Immature natural killer cell (primary cell): Measurements from ENCODE around the gene LHFPL2. TPM values are rescaled to one million over a fixed set of nuclear protein-coding genes. Genes with fewer than 3 reads are reported as not detected.
"Not testable (repeated sequence)": the region's sequence is repeated elsewhere in the genome, so short reads cannot be mapped to it uniquely, and the experiment has no call there.

Experiments used
- DNase-seq, 3 donors: peaks; one replicate each; pipeline ENCODE4 v3.0.0; 2022; ENCODE audit warnings: mixed read lengths in 1 of 3
- H3K27ac Mint-ChIP-seq, 6 donors: one replicate each; pipeline ENCODE4 v1.8.0; 2020; ENCODE audit warnings: mixed read lengths in 6 of 6, mild to moderate bottlenecking in 5 of 6, inconsistent platforms in 4 of 6, moderate library complexity in 3 of 6
- H3K27me3 Mint-ChIP-seq, 3 donors: one replicate each; pipeline ENCODE4 v1.8.0; 2020 to 2021; ENCODE audit warnings: low read depth in 3 of 3, mild to moderate bottlenecking in 3 of 3, mixed read lengths in 3 of 3, moderate library complexity in 3 of 3, inconsistent platforms in 1 of 3
- H3K36me3 Mint-ChIP-seq, 3 donors: one replicate each; pipeline ENCODE4 v1.8.0; 2020; ENCODE audit warnings: mixed read lengths in 3 of 3, inconsistent platforms in 2 of 3, mild to moderate bottlenecking in 2 of 3
- H3K4me1 Mint-ChIP-seq, 2 donors: one replicate each; pipeline ENCODE4 v1.8.0; 2020; ENCODE audit warnings: inconsistent platforms in 2 of 2, mild to moderate bottlenecking in 2 of 2, mixed read lengths in 2 of 2, moderate library complexity in 1 of 2
- H3K4me3 Mint-ChIP-seq, 5 donors: one replicate each; pipeline ENCODE4 v1.8.0; 2020; ENCODE audit warnings: mild to moderate bottlenecking in 5 of 5, mixed read lengths in 5 of 5, inconsistent platforms in 3 of 5, moderate library complexity in 3 of 5
- H3K9me3 Mint-ChIP-seq, 6 donors: one replicate each; pipeline ENCODE4 v1.8.0; 2020; ENCODE audit warnings: mild to moderate bottlenecking in 6 of 6, mixed read lengths in 6 of 6, inconsistent platforms in 4 of 6, moderate library complexity in 3 of 6
- polyA plus RNA-seq, 3 donors: library from polyadenylated mRNA; unstranded; fragments of 300-500 nt; fragmentation: Illumina TruSeq; gene quantifications; one replicate each; pipeline ENCODE4 v1.2.3, GENCODE V29; 2021

LHFPL2 gene
- polyA plus RNA-seq, 3 donors from 2014 or later, result 0.09 to 0.49 TPM; not detected in 1

DNA sequence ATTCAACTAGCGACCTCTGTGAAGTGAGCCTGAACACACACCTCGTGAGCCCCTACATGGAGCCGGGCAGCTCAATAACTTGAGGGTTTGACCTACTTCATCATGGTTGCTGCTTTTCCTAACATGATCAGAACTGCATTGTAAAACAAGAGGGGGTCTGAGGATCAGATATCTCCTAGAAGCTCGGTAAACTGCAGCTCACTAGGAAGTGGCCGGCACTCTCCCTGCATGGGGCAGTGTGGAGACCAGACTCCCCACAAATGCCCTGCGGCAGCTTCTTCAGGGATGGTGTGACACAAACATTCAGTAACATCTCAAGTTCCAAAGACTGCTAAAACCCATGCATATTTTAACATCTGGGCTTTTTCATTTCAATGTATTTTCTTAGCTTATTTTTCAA is 18.5 kb downstream of the LHFPL2 start:
- Mint-ChIP-seq H3K36me3 (no peaks in the 10 kb centered on the region), H3K27ac (no peak overlapping the region), H3K4me1 (no peaks in the 10 kb centered on the region), H3K9me3 (no peaks in the 10 kb centered on the region), H3K27me3 (peaks cover 4 to 6% (median 6%) of the 10 kb centered on the region in 3 donors), H3K4me3 (no peak overlapping the region)
- DNase-seq, result no peak

DNA sequence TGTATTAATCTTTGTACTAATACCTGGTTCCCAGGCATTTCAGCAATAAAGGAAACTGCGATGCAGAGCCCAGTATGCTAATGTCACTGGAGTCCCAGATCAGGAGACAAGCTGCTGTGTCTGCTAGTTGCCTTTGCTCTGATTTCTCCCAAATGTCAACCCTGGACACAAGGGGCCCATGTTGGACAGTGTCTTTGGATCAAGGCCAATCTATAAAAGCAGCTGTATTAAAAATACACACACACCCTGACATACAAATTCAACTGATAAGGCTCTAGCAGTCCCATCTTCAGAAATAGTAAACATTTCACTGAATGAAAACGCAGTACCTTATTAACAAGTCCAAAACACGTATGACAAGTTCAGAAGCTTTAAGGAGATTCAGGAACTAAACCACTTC is 18.9 kb downstream of the LHFPL2 start:
- no peaks in the 10 kb centered on the region for H3K36me3 Mint-ChIP-seq
- H3K9me3 Mint-ChIP-seq, result no peaks in the 10 kb centered on the region
- H3K4me1 Mint-ChIP-seq, result no peaks in the 10 kb centered on the region
- H3K27ac Mint-ChIP-seq, result no peak overlapping the region
- H3K27me3 Mint-ChIP-seq, result peaks cover 4 to 6% (median 6%) of the 10 kb centered on the region in 3 donors
- no peak for DNase-seq
- H3K4me3 Mint-ChIP-seq, result no peak overlapping the region

DNA sequence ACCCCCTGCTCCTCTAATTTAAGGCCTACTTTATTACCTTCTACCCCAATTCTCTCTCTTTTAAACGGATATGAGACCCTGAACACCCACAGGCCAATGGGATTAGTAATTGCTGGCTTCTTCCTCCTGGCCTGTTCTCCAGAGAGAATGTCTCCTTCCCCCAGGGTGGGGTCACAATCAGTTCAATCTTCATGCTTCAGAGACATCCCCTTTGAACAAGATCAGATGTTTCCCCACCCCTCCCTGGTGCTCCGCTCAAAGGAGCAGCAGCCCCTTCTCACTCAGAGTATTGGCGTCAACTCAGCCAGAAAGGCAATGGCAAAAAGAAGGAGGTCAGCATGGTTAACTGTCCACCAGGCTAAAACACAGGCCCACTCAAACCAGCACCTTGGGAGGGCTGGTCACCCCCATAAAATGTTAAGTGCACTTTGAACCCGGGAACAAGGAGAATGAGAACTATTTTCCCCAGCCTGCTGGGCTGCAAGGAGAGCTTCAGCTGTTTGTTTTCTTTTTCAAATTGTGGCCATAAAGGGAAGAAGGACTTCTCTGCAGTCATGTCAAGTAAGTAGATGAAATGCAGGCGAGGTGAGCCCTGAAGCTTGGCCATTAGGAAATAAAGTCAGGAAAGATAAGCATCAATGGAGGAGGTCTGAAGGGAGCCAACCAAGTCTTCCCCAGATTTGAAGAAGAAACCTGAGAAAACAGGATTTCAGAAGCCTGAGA is 20.1 kb downstream of the LHFPL2 start:
- Mint-ChIP-seq H3K9me3 (no peaks in the 10 kb centered on the region), H3K4me1 (no peaks in the 10 kb centered on the region), H3K36me3 (no peaks in the 10 kb centered on the region), H3K27ac (no peak overlapping the region), H3K27me3 (peaks cover 4 to 6% (median 6%) of the 10 kb centered on the region in 3 donors), H3K4me3 (no peak overlapping the region)
- no peak for DNase-seq

DNA sequence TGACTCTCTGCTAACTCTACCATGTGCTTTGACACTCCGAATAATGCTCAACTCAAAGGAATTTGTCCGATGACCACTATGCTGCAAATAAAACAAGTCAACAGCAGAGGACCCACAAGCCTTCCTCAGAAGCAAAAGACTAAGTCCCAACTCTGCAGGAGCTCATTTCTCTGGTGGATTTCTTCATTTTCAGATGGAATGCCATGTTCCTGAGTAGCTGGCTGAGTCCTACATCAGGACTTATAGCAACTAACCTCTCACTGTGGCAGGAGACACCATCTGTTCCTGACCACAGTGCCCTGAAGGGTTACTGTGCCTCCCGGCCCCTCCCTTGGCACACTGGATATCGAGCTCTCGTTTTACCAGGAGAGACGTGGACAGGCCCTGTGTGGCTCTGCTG is 20.8 kb downstream of the LHFPL2 start:
- H3K4me3 Mint-ChIP-seq, result no peak overlapping the region
- DNase-seq, result no peak
- no peaks in the 10 kb centered on the region for H3K4me1 Mint-ChIP-seq
- peaks cover 4 to 6% (median 6%) of the 10 kb centered on the region in 3 donors for H3K27me3 Mint-ChIP-seq
- H3K27ac Mint-ChIP-seq, result no peak overlapping the region
- H3K36me3 Mint-ChIP-seq, result no peaks in the 10 kb centered on the region
- H3K9me3 Mint-ChIP-seq, result no peaks in the 10 kb centered on the region

DNA sequence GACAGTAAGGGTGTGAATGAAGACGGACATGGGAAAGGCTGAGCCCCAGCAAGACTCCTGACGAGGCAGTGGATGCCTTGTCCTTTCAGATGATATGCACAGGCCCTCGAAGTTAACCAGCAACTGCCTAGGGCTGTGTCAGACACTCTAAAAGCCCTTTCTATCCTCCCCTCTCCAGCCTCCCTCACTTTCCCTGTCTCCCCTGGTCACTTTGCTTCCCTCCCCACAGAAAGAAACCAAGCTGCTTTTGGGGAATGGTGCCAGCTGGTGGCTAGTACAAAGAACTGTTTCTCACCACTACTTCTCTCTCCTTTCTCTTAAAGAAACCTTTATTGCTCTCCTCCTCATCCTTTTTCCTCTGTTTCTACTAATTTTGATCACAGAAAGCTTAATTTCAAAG is 21.4 kb downstream of the LHFPL2 start:
- Mint-ChIP-seq H3K27ac (no peak overlapping the region), H3K4me1 (no peaks in the 10 kb centered on the region)

DNA sequence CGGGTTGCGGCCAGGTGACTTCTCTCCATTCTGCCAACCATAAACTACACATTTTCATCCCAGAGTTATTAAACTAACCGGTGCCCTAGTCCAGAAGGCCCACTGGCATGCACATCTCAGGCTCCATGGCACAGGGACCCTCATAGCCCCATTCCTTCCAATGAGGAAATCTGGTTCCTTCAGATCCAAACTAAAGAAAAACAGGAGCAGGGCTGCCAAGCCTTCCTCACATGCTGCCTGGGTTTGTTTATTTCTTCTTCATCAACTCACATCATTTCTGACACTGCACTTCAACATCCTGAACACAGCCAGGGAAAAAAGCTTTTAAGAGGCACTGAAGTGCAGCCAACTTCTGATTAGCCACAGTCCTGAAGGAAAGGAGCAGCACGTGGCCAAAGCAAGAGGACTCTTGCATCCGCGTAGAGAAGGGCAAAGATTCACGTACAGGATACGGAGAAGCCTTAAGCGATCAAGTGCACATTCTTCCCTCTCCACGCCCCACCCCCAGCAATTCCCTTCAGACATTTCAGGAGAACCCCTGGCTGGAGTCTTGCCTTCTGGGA is 22.5 kb downstream of the LHFPL2 start:
- Mint-ChIP-seq H3K9me3 (peaks cover 0 to 2% (median 0%) of the 10 kb centered on the region in 6 donors), H3K4me1 (peaks cover 0 to 3% of the 10 kb centered on the region in 2 donors), H3K36me3 (no peaks in the 10 kb centered on the region), H3K27ac (no peak overlapping the region), H3K27me3 (peaks cover 6 to 9% (median 6%) of the 10 kb centered on the region in 3 donors), H3K4me3 (no peak overlapping the region)
- DNase-seq, result no peak

More for the DNA sequence above, 21.4 kb downstream of the LHFPL2 start:
- Mint-ChIP-seq H3K4me3 (no peak overlapping the region), H3K36me3 (no peaks in the 10 kb centered on the region), H3K27me3 (peaks cover 6% of the 10 kb centered on the region in 3 donors), H3K9me3 (no peaks in the 10 kb centered on the region)
- DNase-seq, result no peak

DNA sequence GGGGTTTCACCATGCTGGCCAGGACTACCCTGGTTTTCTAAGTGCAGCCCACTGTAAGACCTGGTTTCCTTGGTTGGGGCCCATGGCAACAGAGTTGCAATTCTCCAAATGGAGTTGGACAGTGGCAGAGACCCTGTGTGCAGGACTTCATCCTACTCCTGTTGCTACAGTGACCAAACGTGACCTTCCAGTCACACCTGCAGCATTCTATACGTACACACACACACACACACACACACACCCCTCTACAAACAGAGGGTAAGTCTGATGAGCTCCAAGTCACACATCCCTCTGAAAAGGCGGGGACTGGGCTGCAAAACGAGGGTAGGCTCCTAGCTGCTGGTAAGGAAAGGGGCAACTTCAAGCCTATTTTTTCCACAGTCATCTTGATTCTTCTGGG is 23.6 kb downstream of the LHFPL2 start:
- Mint-ChIP-seq H3K27ac (no peak overlapping the region), H3K9me3 (peaks cover 0 to 4% (median 0%) of the 10 kb centered on the region in 6 donors), H3K4me1 (peaks cover 0 to 5% of the 10 kb centered on the region in 2 donors), H3K4me3 (no peak overlapping the region), H3K27me3 (peaks cover 8 to 9% (median 8%) of the 10 kb centered on the region in 3 donors), H3K36me3 (no peaks in the 10 kb centered on the region)
- no peak for DNase-seq

DNA sequence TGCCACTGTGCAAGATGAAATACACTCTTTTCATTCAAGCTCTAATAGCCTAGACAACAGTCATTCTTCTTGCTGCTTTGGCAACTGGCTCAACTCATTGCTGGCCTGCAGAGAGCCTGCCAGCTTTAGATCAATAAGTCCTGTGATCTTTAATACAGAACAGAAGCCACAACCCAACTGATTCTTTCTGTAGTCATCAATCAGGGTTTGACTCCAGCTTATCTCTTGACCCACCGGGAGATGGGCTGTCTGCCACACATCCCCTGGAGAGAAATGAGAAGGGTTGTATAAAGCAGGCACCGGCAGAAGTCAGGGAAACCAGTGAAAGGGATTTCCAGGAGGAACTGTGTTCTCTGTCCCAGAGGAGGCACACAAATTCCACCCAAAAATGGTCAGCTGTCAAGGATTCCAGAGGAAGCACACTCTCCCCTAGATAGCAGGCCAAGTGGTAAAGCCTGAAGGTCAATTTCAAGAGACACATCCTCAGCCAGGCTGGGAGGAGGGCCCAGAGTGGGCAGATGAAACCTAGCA is 24.5 kb downstream of the LHFPL2 start:
- Mint-ChIP-seq H3K4me3 (no peak overlapping the region), H3K36me3 (no peaks in the 10 kb centered on the region), H3K9me3 (peaks cover 0 to 4% (median 0%) of the 10 kb centered on the region in 6 donors), H3K27me3 (peaks cover 6 to 9% (median 8%) of the 10 kb centered on the region in 3 donors), H3K27ac (no peak overlapping the region), H3K4me1 (peaks cover 0 to 5% of the 10 kb centered on the region in 2 donors)
- DNase-seq, result no peak

DNA sequence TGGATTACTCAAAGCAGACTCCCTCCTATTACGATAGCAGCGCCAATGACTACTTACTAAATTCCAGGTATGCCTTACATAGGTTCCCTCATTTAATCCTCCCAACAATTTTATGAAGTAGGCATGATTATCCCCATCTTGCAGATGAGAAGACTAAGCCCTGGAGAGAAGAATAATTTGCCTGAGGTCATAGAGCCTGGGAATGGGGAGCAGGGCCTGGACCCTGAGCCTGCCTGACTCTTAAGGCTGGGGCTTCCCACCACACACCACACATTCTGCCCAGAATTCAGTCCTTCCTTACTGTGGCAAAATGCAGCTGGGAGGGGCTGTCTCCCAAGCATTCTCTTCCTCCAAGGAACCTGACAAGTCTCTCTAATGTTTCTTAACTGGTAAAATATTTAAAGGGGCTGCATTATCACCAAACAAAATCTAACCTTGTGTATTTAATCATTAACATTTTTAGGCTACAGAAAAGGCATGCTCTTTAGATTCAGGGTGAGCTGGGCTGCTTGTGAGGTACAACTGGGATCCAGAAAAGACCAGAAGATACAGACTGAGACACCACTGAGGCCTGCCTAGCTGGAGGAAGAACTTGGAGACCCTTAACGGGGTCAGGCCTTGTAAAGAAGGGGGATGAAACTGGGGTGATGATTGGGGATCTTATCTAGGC is 26.1 kb downstream of the LHFPL2 start:
- H3K27me3 Mint-ChIP-seq, result peaks cover 3 to 9% (median 4%) of the 10 kb centered on the region in 3 donors
- DNase-seq, result no peak
- H3K27ac Mint-ChIP-seq, result no peak overlapping the region
- H3K36me3 Mint-ChIP-seq, result no peaks in the 10 kb centered on the region
- H3K4me1 Mint-ChIP-seq, result peaks cover 0 to 5% of the 10 kb centered on the region in 2 donors
- no peak overlapping the region for H3K4me3 Mint-ChIP-seq
- H3K9me3 Mint-ChIP-seq, result peaks cover 0 to 4% (median 0%) of the 10 kb centered on the region in 6 donors

DNA sequence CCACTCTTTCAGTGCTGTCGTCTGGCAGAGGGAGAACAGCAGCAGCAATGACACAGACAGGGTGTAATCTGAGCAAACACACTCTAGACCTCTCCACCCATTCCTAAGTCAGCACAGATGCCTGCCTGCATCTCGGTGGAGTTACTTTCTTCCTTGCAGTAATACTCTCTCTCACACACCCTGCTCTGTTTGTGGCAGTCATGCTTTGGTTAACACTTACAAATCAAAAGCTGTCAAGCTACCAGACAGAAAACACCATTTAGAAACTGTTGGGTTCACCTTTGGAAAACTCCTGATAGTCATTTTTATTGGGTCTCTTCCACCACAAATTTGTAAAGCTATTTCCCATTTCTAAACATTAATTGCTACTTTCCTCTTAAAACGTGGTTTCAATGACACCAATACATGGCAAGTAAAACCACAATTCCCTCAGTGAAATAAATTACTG is 27.3 kb downstream of the LHFPL2 start:
- peaks cover 0 to 4% (median 0%) of the 10 kb centered on the region in 6 donors for H3K9me3 Mint-ChIP-seq
- H3K4me3 Mint-ChIP-seq, result no peak overlapping the region
- H3K27ac Mint-ChIP-seq, result no peak overlapping the region
- no peak for DNase-seq
- H3K36me3 Mint-ChIP-seq, result no peaks in the 10 kb centered on the region
- peaks cover 2 to 9% (median 4%) of the 10 kb centered on the region in 3 donors for H3K27me3 Mint-ChIP-seq
- peaks cover 0 to 5% of the 10 kb centered on the region in 2 donors for H3K4me1 Mint-ChIP-seq

DNA sequence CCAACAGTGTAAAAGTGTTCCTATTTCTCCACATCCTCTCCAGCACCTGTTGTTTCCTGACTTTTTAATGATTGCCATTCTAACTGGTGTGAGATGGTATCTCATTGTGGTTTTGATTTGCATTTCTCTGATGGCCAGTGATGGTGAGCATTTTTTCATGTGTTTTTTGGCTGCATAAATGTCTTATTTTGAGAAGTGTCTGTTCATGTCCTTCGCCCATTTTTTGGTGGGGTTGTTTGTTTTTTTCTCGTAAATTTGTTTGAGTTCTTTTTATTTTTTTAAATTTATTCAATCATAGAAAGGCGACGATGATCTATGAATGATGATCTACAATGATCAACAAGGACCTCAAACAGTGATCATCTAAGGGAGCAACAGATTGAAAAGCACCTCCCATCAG is 28.5 kb downstream of the LHFPL2 start:
- not testable (repeated sequence) for DNase-seq, H3K27me3 Mint-ChIP-seq, H3K4me3 Mint-ChIP-seq, H3K36me3 Mint-ChIP-seq, H3K4me1 Mint-ChIP-seq, H3K9me3 Mint-ChIP-seq, H3K27ac Mint-ChIP-seq

DNA sequence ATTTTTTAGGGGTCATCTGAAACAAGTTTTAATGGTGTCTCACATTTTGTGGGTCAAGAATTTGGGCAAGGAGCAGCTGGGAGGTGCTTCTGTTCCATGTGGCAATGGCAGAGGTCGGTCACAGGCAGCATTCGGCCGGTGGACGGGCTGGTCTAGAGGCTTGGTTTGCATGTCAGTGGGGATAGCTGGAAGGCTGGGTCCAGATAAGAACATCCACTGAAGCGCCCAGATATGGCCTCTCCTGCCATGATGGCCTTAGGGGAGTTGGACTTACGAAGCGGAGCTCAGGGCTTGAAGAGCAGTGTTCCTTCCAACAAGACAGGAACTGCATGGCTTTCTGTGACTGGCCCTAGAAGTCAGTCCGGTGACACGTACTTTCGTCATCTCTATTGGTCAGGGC is 30.3 kb downstream of the LHFPL2 start:
- H3K4me1 Mint-ChIP-seq, result peaks cover 0 to 5% of the 10 kb centered on the region in 2 donors
- peaks cover 2 to 7% (median 4%) of the 10 kb centered on the region in 3 donors for H3K27me3 Mint-ChIP-seq
- DNase-seq, result no peak
- H3K9me3 Mint-ChIP-seq, result peaks cover 0 to 4% (median 0%) of the 10 kb centered on the region in 6 donors
- no peaks in the 10 kb centered on the region for H3K36me3 Mint-ChIP-seq
- H3K27ac Mint-ChIP-seq, result no peak overlapping the region
- H3K4me3 Mint-ChIP-seq, result no peak overlapping the region

DNA sequence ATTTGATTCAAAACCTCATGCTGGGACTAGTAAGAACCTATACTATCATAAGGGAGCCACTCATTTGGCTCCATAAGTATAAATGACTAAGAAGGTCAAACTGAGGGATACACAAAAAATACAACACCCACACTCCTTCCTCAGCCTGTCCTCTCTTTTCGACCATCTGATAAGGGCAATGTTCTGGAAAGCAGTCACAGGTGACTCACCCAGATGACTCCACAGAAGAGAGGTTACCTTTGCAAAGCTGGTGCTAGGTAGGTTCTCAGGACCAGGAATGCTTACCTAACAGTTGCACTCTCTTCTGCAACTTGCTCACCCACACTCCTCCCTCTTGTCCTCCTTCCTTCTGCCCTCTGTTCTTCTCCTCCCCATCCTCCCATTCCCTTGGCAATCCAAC is 32.9 kb downstream of the LHFPL2 start:
- H3K4me1 Mint-ChIP-seq, result no peaks in the 10 kb centered on the region

DNA sequence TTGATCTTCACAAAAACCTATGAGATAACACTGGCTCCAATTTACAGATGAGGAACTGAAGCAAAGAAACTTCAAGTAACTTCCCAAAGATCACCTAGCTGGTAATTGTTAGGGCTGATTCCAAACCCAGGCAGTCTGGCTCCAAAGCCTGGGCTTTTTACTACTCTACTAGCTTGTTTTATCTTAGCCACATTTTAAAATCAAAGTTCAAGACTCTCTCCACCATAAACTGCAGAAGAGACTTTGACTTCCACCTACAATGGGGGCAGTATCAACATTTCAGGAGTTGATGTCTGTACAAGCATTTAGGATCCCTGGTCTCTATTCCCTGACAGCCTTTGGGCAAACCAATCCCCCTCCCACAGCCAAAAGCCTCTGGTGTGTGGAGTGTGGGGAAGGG is 33.8 kb downstream of the LHFPL2 start:
- H3K4me3 Mint-ChIP-seq, result no peak overlapping the region
- DNase-seq, result no peak
- H3K27ac Mint-ChIP-seq, result no peak overlapping the region
- H3K4me1 Mint-ChIP-seq, result no peaks in the 10 kb centered on the region
- H3K36me3 Mint-ChIP-seq, result no peaks in the 10 kb centered on the region
- H3K27me3 Mint-ChIP-seq, result peaks cover 0 to 4% (median 2%) of the 10 kb centered on the region in 3 donors
- H3K9me3 Mint-ChIP-seq, result no peaks in the 10 kb centered on the region

More for the DNA sequence above, 32.9 kb downstream of the LHFPL2 start:
- Mint-ChIP-seq H3K27ac (no peak overlapping the region), H3K36me3 (no peaks in the 10 kb centered on the region), H3K4me3 (no peak overlapping the region), H3K9me3 (peaks cover 0 to under 1% (median 0%) of the 10 kb centered on the region in 6 donors), H3K27me3 (peaks cover 0 to 3% (median 2%) of the 10 kb centered on the region in 3 donors)
- no peak for DNase-seq
